VCaP (cell line): Measurements from ENCODE around the gene TXNDC8.
"Not testable (repeated sequence)": the region's sequence is repeated elsewhere in the genome, so short reads cannot be mapped to it uniquely, and the experiment has no call there.

ENCODE experiments used
- H3K27ac ChIP-seq: fragments of 450-650 bp; 2 replicates; pipeline ENCODE4 v1.5.1; 2017
- TF ChIP-seq, protein P1 (sequence below): fragments of 450-650 bp; conservative IDR thresholded peaks from 2 replicates; pipeline ENCODE4 v1.5.1; 2017; ENCODE audit warnings: mild to moderate bottlenecking, moderate library complexity

The TXNDC8 gene

DNA sequence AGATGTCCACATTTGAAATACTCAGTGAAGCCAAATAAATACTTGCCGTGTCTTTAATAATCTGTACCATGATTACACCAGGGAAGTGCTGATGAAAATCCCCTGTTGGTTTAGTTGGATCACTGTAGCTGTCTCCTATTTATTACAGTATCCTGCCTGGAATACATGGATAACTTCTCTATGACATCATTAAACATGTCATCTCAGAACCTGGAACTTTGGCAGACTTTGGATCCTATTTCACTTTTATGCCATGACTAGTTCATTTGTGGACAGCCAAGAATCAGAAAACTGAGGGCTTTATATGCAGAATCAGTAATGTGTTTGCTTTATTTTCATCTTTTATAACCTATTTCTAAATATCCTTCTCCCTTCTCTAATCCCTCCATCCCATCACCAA lies at the start of gene TXNDC8:
TSS of gene TXNDC8 (minus strand) at position 137 of the 400 bp plus-strand sequence.
- no peak within 1 kb of the TSS for H3K27ac ChIP-seq

DNA sequence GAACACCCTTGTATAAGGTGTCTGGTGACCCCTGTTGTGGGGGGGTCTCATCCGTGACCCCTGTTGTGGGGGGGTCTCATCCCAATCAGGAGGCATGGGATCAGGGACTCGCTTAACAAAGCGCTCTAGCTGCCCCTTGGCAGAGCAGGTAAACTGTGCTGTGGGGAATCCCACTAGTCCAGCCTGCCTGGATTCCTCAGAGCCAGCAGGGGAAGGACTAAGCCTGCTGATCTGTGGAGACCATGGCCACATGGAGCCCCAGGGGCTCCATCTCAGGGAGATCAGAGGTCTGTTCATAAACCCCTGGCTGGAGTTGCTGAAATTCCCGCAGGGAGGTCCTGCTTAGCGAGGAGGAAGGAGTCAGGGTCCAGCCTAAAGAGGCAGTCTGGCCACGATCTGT lies 45.8 kb upstream of the TXNDC8 start:
- TF ChIP-seq, protein P1, sequence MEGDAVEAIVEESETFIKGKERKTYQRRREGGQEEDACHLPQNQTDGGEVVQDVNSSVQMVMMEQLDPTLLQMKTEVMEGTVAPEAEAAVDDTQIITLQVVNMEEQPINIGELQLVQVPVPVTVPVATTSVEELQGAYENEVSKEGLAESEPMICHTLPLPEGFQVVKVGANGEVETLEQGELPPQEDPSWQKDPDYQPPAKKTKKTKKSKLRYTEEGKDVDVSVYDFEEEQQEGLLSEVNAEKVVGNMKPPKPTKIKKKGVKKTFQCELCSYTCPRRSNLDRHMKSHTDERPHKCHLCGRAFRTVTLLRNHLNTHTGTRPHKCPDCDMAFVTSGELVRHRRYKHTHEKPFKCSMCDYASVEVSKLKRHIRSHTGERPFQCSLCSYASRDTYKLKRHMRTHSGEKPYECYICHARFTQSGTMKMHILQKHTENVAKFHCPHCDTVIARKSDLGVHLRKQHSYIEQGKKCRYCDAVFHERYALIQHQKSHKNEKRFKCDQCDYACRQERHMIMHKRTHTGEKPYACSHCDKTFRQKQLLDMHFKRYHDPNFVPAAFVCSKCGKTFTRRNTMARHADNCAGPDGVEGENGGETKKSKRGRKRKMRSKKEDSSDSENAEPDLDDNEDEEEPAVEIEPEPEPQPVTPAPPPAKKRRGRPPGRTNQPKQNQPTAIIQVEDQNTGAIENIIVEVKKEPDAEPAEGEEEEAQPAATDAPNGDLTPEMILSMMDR: no peak
- no peak overlapping the region for H3K27ac ChIP-seq

More for the DNA sequence above, at the start of gene TXNDC8:
- TF ChIP-seq, protein P1: no peak

DNA sequence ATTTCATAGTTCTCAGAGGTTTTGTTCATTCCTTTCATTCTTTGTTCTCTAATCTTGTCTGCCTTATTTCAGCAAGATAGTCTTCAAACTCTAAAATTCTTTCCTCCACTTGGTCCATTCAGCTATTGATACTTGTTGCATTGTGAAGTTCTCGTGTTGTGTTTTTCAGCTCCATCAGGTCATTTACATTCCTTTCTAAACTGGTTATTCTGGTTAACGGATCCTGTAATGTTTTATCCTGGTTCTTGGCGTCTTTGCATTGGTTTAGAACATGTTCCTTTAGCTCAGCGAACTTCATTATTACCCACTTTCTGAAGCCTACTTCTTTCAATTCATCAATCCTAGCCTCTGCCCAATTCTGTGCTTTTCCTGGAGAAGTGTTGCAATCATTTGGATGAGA lies 45.1 kb upstream of the TXNDC8 start:
- H3K27ac ChIP-seq: no peak overlapping the region
- TF ChIP-seq, protein P1: no peak

DNA sequence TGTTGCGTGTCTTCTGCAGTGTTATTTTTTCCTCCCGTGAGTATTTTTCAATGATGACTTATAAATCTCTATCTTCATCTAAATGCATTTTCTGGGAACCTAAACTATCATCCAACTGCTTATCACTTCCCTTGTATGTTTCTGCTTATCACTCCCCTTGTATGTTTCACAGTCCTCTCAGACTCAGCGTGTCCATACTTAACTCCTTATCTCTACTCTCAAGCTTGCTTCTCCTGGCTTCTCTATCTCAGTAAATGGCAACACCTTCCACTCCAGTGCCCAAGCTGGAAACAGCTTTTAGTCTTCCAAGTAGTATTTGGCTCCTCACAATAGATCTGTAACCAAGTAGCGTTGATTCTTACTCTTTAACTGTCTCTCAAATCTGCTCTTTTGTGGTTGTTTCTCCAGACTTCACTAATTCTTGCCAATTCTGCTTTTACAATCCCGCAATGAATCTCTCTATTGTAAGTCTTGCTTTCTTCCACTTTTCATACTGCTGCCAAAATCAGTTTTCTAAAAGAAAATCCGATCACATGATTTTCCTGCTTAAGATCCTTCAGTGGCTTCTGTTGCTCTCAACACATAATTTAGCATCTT lies 33.8 kb upstream of the TXNDC8 start:
- TF ChIP-seq, protein P1: no peak
- no peak overlapping the region for H3K27ac ChIP-seq

DNA sequence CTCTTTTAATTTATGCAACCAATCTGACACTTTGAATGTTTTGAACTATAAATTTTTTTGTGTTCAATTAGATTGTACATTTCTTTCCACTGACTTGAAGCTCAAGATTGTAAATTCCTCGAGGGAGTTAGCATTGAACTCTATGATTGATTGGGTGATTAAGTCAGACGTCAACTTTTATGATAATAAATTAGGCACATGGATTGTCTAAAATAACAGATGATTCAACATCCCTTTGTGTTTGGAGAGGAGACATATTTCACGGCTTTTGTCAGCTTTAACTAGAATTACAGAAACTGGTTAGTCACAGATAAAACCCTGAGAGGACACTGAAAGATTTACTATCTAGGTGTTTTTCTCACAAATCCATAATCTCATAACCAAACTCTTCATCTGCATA lies 32.7 kb upstream of the TXNDC8 start:
- TF ChIP-seq, protein P1: no peak
- H3K27ac ChIP-seq: no peak overlapping the region

DNA sequence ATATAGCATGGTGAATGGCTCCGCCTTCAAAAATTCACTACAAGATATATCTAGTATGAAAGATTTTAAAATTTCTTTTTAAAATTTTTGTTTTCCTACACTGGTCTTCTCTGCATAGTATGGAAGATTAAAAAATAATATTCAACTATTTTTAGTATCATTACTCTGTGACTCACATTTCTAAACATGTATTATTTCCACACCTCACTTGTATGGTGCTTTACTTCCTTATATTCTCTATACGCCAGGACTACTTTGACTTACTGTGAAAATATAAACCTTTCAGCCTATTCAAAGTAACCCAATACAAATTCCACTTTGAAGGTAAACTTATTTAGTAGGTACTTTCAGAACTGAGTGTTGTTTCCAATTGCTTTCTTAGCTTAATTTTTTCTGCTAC lies 26.8 kb upstream of the TXNDC8 start:
- TF ChIP-seq, protein P1: no peak

DNA sequence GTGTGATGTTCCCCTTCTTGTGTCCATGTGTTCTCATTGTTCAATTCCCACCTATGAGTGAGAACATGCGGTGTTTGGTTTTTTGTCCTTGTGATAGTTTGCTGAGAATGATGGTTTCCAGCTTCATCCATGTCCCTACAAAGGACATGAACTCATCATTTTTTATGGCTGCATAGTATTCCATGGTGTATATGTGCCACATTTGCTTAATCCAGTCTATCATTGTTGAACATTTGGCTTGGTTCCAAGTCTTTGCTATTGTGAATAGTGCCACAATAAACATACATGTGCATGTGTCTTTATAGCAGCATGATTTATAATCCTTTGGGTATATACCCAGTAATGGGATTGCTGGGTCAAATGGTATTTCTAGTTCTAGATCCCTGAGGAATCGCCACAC lies 21.3 kb upstream of the TXNDC8 start:
- not testable (repeated sequence) for H3K27ac ChIP-seq

More for the DNA sequence above, 26.8 kb upstream of the TXNDC8 start:
- no peak overlapping the region for H3K27ac ChIP-seq

DNA sequence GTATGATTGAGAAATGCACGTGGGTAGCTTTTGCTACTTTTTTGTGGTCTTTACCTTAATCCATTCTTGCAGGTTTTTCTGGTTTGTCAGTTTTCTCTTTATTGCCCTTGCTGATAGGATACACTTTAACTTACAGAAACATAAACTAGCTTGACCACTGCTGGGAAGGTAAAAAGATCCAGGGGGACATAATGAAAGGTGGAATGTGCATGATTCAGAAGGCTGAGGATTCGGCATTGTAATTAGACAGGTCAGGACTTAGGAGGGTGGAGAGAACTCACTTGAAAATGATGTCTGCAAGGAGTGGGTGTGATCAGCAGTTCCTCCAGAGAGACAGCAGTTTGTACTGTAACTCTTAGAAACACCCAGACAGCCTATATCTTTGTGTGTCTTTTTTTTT lies 19.8 kb upstream of the TXNDC8 start:
- no peak overlapping the region for H3K27ac ChIP-seq
- TF ChIP-seq, protein P1: no peak
